Measurements from ENCODE around the gene UGT2B7.
"Not testable (repeated sequence)": the region's sequence is repeated elsewhere in the genome, so short reads cannot be mapped to it uniquely, and the experiment has no call there.

- not testable (repeated sequence) for TF ChIP-seq CTCF, POLR2A (IDR thresholded peaks at IDR 0.05)
Measured at GRCh38 chr4:69115151-69115850, 19.0 kb downstream of the UGT2B7 start.
